ENCODE data around the gene ADM2.

Gene ADM2

GRCh38 chr22:50476868-50477267, 4.5 kb upstream of the ADM2 start:
- TF ChIP-seq CREB5 (CRISPR knock-in tag; IDR thresholded peaks at IDR 0.05; ENCODE audit: low read depth) (no peak), BACH2 (CRISPR knock-in tag; IDR thresholded peaks at IDR 0.05; ENCODE audit: borderline replicate concordance) (no peak), CSDC2 (CRISPR knock-in tag; IDR thresholded peaks at IDR 0.05) (no peak), CSRNP3 (CRISPR knock-in tag; IDR thresholded peaks at IDR 0.05) (no peak), ZC3H10 (CRISPR knock-in tag; IDR thresholded peaks at IDR 0.05) (no peak), ZNF70 (CRISPR knock-in tag; IDR thresholded peaks at IDR 0.05) (no peak), ZNF8 (CRISPR knock-in tag; IDR thresholded peaks at IDR 0.05) (no peak), ZFP3 (CRISPR knock-in tag; IDR thresholded peaks at IDR 0.05) (no peak), TCF4 (CRISPR knock-in tag; IDR thresholded peaks at IDR 0.05; ENCODE audit: borderline replicate concordance) (no peak), SNAI2 (CRISPR knock-in tag; IDR thresholded peaks at IDR 0.05) (no peak), OSR1 (CRISPR knock-in tag; IDR thresholded peaks at IDR 0.05) (no peak), ZNF565 (CRISPR knock-in tag; conservative IDR thresholded peaks at IDR 0.05; ENCODE audit: low read depth) (no peak), PATZ1 (CRISPR knock-in tag; IDR thresholded peaks at IDR 0.05; ENCODE audit: borderline replicate concordance) (no peak), RARB (CRISPR knock-in tag; IDR thresholded peaks at IDR 0.05) (no peak), GLIS3 (CRISPR knock-in tag; IDR thresholded peaks at IDR 0.05) (no peak), TSHZ2 (CRISPR knock-in tag; IDR thresholded peaks at IDR 0.05) (no peak), ARNTL (CRISPR knock-in tag; IDR thresholded peaks at IDR 0.05; ENCODE audit: borderline replicate concordance, low read depth) (no peak), PPARA (CRISPR knock-in tag; IDR thresholded peaks at IDR 0.05; ENCODE audit: borderline replicate concordance) (no peak), ZFP30 (CRISPR knock-in tag; IDR thresholded peaks at IDR 0.05) (no peak)
- ATAC-seq = no peak

GRCh38 chr22:50477923-50478322, 3.4 kb upstream of the ADM2 start:
- ATAC-seq = no peak
- TF ChIP-seq CSRNP3 (CRISPR knock-in tag; IDR thresholded peaks at IDR 0.05) = no peak
- no peak for TF ChIP-seq RARB (CRISPR knock-in tag; IDR thresholded peaks at IDR 0.05)
- TF ChIP-seq ZC3H10 (CRISPR knock-in tag; IDR thresholded peaks at IDR 0.05) = no peak
- no peak for TF ChIP-seq ZNF70 (CRISPR knock-in tag; IDR thresholded peaks at IDR 0.05)
- no peak for TF ChIP-seq ESRRG (CRISPR knock-in tag; IDR thresholded peaks at IDR 0.05)
- TF ChIP-seq GLIS3 (CRISPR knock-in tag; IDR thresholded peaks at IDR 0.05) = no peak
- no peak for TF ChIP-seq ISL1 (CRISPR knock-in tag; IDR thresholded peaks at IDR 0.05)
- TF ChIP-seq ARNTL (CRISPR knock-in tag; IDR thresholded peaks at IDR 0.05; ENCODE audit: borderline replicate concordance, low read depth) = no peak
- TF ChIP-seq PATZ1 (CRISPR knock-in tag; IDR thresholded peaks at IDR 0.05; ENCODE audit: borderline replicate concordance) = no peak
- no peak for TF ChIP-seq BACH2 (CRISPR knock-in tag; IDR thresholded peaks at IDR 0.05; ENCODE audit: borderline replicate concordance)
- TF ChIP-seq ZFP3 (CRISPR knock-in tag; IDR thresholded peaks at IDR 0.05) = no peak
- no peak for TF ChIP-seq TOX (CRISPR knock-in tag; IDR thresholded peaks at IDR 0.05; ENCODE audit: borderline replicate concordance)
- TF ChIP-seq ZNF565 (CRISPR knock-in tag; conservative IDR thresholded peaks at IDR 0.05; ENCODE audit: low read depth) = no peak
- no peak for TF ChIP-seq CREB5 (CRISPR knock-in tag; IDR thresholded peaks at IDR 0.05; ENCODE audit: low read depth)
- no peak for TF ChIP-seq PPARA (CRISPR knock-in tag; IDR thresholded peaks at IDR 0.05; ENCODE audit: borderline replicate concordance)

All from SK-N-SH treated with all-trans-retinoic acid at 6 μM for 48 hours (cell line).